Liver (tissue), 9 donors: ENCODE results near the gene FAM118A. TPM values are rescaled to one million over a fixed set of nuclear protein-coding genes. Genes with fewer than 3 reads are reported as not detected.

Experiments used
- DNase-seq: peaks from one replicate; pipeline ENCODE4 v3.0.0-alpha.2; 2017; ENCODE audit warnings: low spot score
- H3K27ac ChIP-seq, 2 donors: one replicate each; pipeline ENCODE4 v1.7.0; 2013; ENCODE audit warnings: inconsistent platforms in 2 of 2, low read length in 2 of 2, control low read depth in 1 of 2, low read depth in 1 of 2, mild to moderate bottlenecking in 1 of 2
- H3K27me3 ChIP-seq, 4 donors: one replicate each; pipeline versions ENCODE4 v1.6.1 to v1.7.0; 2013; ENCODE audit warnings: low read length in 3 of 4, inconsistent platforms in 1 of 4, mild to moderate bottlenecking in 1 of 4, moderate library complexity in 1 of 4; ENCODE audit not compliant: control insufficient read depth in 4 of 4, insufficient read depth in 4 of 4
- H3K36me3 ChIP-seq, 4 donors: one replicate each; pipeline versions ENCODE4 v1.6.1 to v1.7.0; 2013; ENCODE audit warnings: low read length in 3 of 4, mild to moderate bottlenecking in 3 of 4, low read depth in 1 of 4, moderate library complexity in 1 of 4; ENCODE audit not compliant: control insufficient read depth in 4 of 4, insufficient read depth in 3 of 4
- H3K4me1 ChIP-seq, 4 donors: one replicate each; pipeline versions ENCODE4 v1.6.1 to v1.7.0; 2013; ENCODE audit warnings: low read length in 3 of 4, mild to moderate bottlenecking in 3 of 4, moderate library complexity in 1 of 4; ENCODE audit not compliant: control insufficient read depth in 4 of 4, insufficient read depth in 4 of 4
- H3K4me3 ChIP-seq, 3 donors: one replicate each; pipeline versions ENCODE4 v1.6.1 to v1.7.0; 2013; ENCODE audit warnings: low read length in 3 of 3, control low read depth in 1 of 3, low read depth in 1 of 3, mild to moderate bottlenecking in 1 of 3
- H3K9ac ChIP-seq, 2 donors: one replicate each; pipeline ENCODE4 v1.7.0; 2013; ENCODE audit warnings: low read length in 2 of 2, mild to moderate bottlenecking in 2 of 2, moderate library complexity in 2 of 2, control low read depth in 1 of 2, low read depth in 1 of 2
- H3K9me3 ChIP-seq, 4 donors: one replicate each; pipeline versions ENCODE4 v1.6.1 to v1.7.0; 2013; ENCODE audit warnings: low read length in 3 of 4; ENCODE audit not compliant: control insufficient read depth in 4 of 4
- ATF3 ChIP-seq: IDR thresholded peaks from 2 replicates; pipeline ENCODE4 v1.6.1; 2016; ENCODE audit warnings: antibody characterized with exemption
- CTCF ChIP-seq: fragments of 150-350 bp; IDR thresholded peaks from 2 replicates; pipeline ENCODE4 v1.5.1; 2017; ENCODE audit warnings: improper control_type of control experiment, low read depth, low read length; ENCODE audit not compliant: missing input control
- EGR1 ChIP-seq, 2 donors: IDR thresholded peaks; 2 replicates each; pipeline ENCODE4 v1.6.1; 2016 to 2018; ENCODE audit warnings: antibody characterized with exemption in 2 of 2, low read depth in 2 of 2
- FOXA1 ChIP-seq: IDR thresholded peaks from 2 replicates; pipeline ENCODE4 v1.6.1; 2016; ENCODE audit warnings: antibody characterized with exemption
- FOXA2 ChIP-seq: IDR thresholded peaks from 2 replicates; pipeline ENCODE4 v1.6.1; 2016; ENCODE audit warnings: antibody characterized with exemption
- GABPA ChIP-seq, 2 donors: IDR thresholded peaks in 1 of 2; conservative IDR thresholded peaks in 1 of 2; 2 replicates each; pipeline ENCODE4 v1.6.1; 2016; ENCODE audit warnings: antibody characterized with exemption in 2 of 2, mild to moderate bottlenecking in 1 of 2, moderate library complexity in 1 of 2
- HNF4A ChIP-seq, 2 donors: conservative IDR thresholded peaks; 2 replicates each; pipeline ENCODE4 v1.6.1; 2016; ENCODE audit warnings: antibody characterized with exemption in 2 of 2, mild to moderate bottlenecking in 2 of 2
- HNF4G ChIP-seq: IDR thresholded peaks from 2 replicates; pipeline ENCODE4 v1.6.1; 2016; ENCODE audit warnings: antibody characterized with exemption
- JUND ChIP-seq, 2 donors: IDR thresholded peaks; 2 replicates each; pipeline ENCODE4 v1.6.1; 2016; ENCODE audit warnings: antibody characterized with exemption in 2 of 2
- MAX ChIP-seq: IDR thresholded peaks from 2 replicates; pipeline ENCODE4 v1.6.1; 2016; ENCODE audit warnings: antibody characterized with exemption
- NR2F2 ChIP-seq: IDR thresholded peaks from 2 replicates; pipeline ENCODE4 v1.6.1; 2016; ENCODE audit warnings: antibody characterized with exemption
- RAD21 ChIP-seq, 2 donors: IDR thresholded peaks; 2 replicates each; pipeline ENCODE4 v1.6.1; 2016; ENCODE audit warnings: antibody characterized with exemption in 2 of 2, mild to moderate bottlenecking in 2 of 2
- REST ChIP-seq: IDR thresholded peaks from 2 replicates; pipeline ENCODE4 v1.6.1; 2016; ENCODE audit warnings: antibody characterized with exemption, mild to moderate bottlenecking
- RXRA ChIP-seq, 2 donors: IDR thresholded peaks; 2 replicates each; pipeline ENCODE4 v1.6.1; 2017 to 2018; ENCODE audit warnings: antibody characterized with exemption in 2 of 2, mild to moderate bottlenecking in 1 of 2
- SP1 ChIP-seq: IDR thresholded peaks from 2 replicates; pipeline ENCODE4 v1.6.1; 2018; ENCODE audit warnings: antibody characterized with exemption, mild to moderate bottlenecking
- TAF1 ChIP-seq: conservative IDR thresholded peaks from 2 replicates; pipeline ENCODE4 v1.6.1; 2016; ENCODE audit warnings: antibody characterized with exemption, mild to moderate bottlenecking
- YY1 ChIP-seq: IDR thresholded peaks from 2 replicates; pipeline ENCODE4 v1.6.1; 2016; ENCODE audit warnings: antibody characterized with exemption, mild to moderate bottlenecking
- ZBTB33 ChIP-seq: IDR thresholded peaks from 2 replicates; pipeline ENCODE4 v1.6.1; 2016; ENCODE audit warnings: antibody characterized with exemption
- WGBS: extraction: QIAGEN DNeasy Blood & Tissue Kit; methylation state at CpG from one replicate; pipeline ENCODE4 v1.1.7; 2013; 5-methylcytosine and 5-hydroxymethylcytosine counted together
- polyA plus RNA-seq, 2 donors: library from polyadenylated mRNA; stranded (reverse) in 1 of 2; unstranded in 1 of 2; fragments of 200-250 nt in 1 of 2; fragments of >200 nt in 1 of 2; fragmentation: Nextera tagmentation in 1 of 2; extraction: Ambion mirVana in 1 of 2; gene quantifications; one replicate each; pipeline versions ENCODE4 v1.2.1 to v1.2.3, GENCODE V29; 2013 to 2015
- total RNA-seq, 2 donors: library from RNA; depleted of rRNA; stranded (reverse); fragments of >200 nt; gene quantifications; one replicate each; pipeline ENCODE4 v1.2.3, GENCODE V29; 2014
- donor health status: healthy.
- donor health status: healthy.
- donor health status: healthy.
- donor health status: healthy.
- donor health status: healthy.

Gene FAM118A
- total and polyA plus RNA-seq, 4 donors: 4.7 to 36.0 (median 5.6) TPM

GRCh38 chr22:45332001-45332400, 22.3 kb downstream of the FAM118A start:
- Histone ChIP-seq H3K27me3 (no peaks in the 10 kb centered on the region), H3K9me3 (no peaks in the 10 kb centered on the region), H3K36me3 (peaks cover 0 to 4% (median 2%) of the 10 kb centered on the region in 4 donors), H3K27ac (no peak overlapping the region), H3K4me1 (peaks cover 13 to 36% (median 28%) of the 10 kb centered on the region in 4 donors), H3K4me3 (no peak overlapping the region), H3K9ac (no peak overlapping the region)
- no peak for TF ChIP-seq CTCF
- TF ChIP-seq TAF1: no peak
- TF ChIP-seq RAD21 (IDR thresholded peaks at IDR 0.05): no peak
- no peak for TF ChIP-seq YY1
- TF ChIP-seq ATF3: no peak
- TF ChIP-seq HNF4G: no peak
- no peak for TF ChIP-seq REST
- TF ChIP-seq NR2F2: no peak
- no peak for TF ChIP-seq ZBTB33
- TF ChIP-seq RXRA (IDR thresholded peaks at IDR 0.05): no peak
- TF ChIP-seq JUND (IDR thresholded peaks at IDR 0.05): no peak
- no peak for TF ChIP-seq GABPA (IDR thresholded peaks at IDR 0.05 in 1 of 2, conservative IDR thresholded peaks at IDR 0.05 in 1 of 2)
- no peak for TF ChIP-seq EGR1 (IDR thresholded peaks at IDR 0.05; ENCODE audit: low read depth in 2 of 2)
- TF ChIP-seq FOXA2: no peak
- no peak for TF ChIP-seq MAX
- no peak for TF ChIP-seq SP1
- TF ChIP-seq FOXA1: no peak
- no peak for TF ChIP-seq HNF4A (conservative IDR thresholded peaks at IDR 0.05)
- WGBS: 97% methylated on average over 7 of the region's 7 CpGs
- no peak for DNase-seq
